MM.1S (cell line): ENCODE data around the gene DDN.

Source experiments
- DNase-seq: peaks from one replicate; pipeline ENCODE4 v3.0.0-alpha.2; 2015
- H2AFZ ChIP-seq: fragments of 300-600 bp; sonication (generic); 2 replicates; pipeline ENCODE4 v1.6.0; 2016; ENCODE audit warnings: antibody characterized with exemption, low read length
- H3F3A ChIP-seq: fragments of 300-600 bp; sonication (generic); 2 replicates; pipeline ENCODE4 v1.6.1; 2016; ENCODE audit warnings: mild to moderate bottlenecking, antibody characterized with exemption, low read length, moderate library complexity, mixed read lengths; ENCODE audit not compliant: insufficient read depth
- H3K27ac ChIP-seq: fragments of 300-600 bp; sonication (generic); 2 replicates; pipeline ENCODE4 v1.5.1; 2016; ENCODE audit warnings: mild to moderate bottlenecking, low read length
- H3K27me3 ChIP-seq: fragments of 300-600 bp; sonication (generic); replicated peaks from 2 replicates; pipeline ENCODE4 v1.6.0; 2016; ENCODE audit warnings: low read length; ENCODE audit not compliant: insufficient read depth
- H3K36me3 ChIP-seq: fragments of 300-600 bp; sonication (generic); replicated peaks from 2 replicates; pipeline ENCODE4 v1.6.1; 2016; ENCODE audit warnings: mild to moderate bottlenecking, low read length, mixed read lengths; ENCODE audit not compliant: insufficient read depth
- H3K4me1 ChIP-seq: fragments of 300-600 bp; sonication (generic); 2 replicates; pipeline ENCODE4 v1.6.1; 2016; ENCODE audit warnings: low read length, mixed read lengths
- H3K4me2 ChIP-seq: fragments of 300-600 bp; sonication (generic); 2 replicates; pipeline ENCODE4 v1.6.0; 2016; ENCODE audit warnings: low read depth, low read length
- H3K4me3 ChIP-seq: fragments of 300-600 bp; sonication (generic); 2 replicates; pipeline ENCODE4 v1.5.1; 2016; ENCODE audit warnings: low read length, mixed read lengths
- H3K79me2 ChIP-seq: fragments of 300-600 bp; sonication (generic); 2 replicates; pipeline ENCODE4 v1.6.1; 2016; ENCODE audit warnings: mixed run types, low read length, mixed read lengths
- H3K9ac ChIP-seq: fragments of 300-600 bp; sonication (generic); 2 replicates; pipeline ENCODE4 v1.6.1; 2016; ENCODE audit warnings: low read length, mixed read lengths
- H3K9me2 ChIP-seq: fragments of 300-600 bp; sonication (generic); replicated peaks from 2 replicates; pipeline ENCODE4 v1.6.1; 2016; ENCODE audit warnings: mild to moderate bottlenecking, low read length, mixed read lengths; ENCODE audit not compliant: insufficient read depth
- H3K9me3 ChIP-seq: fragments of 300-600 bp; sonication (generic); replicated peaks from 2 replicates; pipeline ENCODE4 v1.6.1; 2016; ENCODE audit warnings: mild to moderate bottlenecking, low read length, mixed read lengths; ENCODE audit not compliant: insufficient read depth
- H4K20me1 ChIP-seq: fragments of 300-600 bp; sonication (generic); 2 replicates; pipeline ENCODE4 v1.6.1; 2016; ENCODE audit warnings: mild to moderate bottlenecking, low read length, moderate library complexity, mixed read lengths; ENCODE audit not compliant: insufficient read depth
- EZH2 ChIP-seq: fragments of 300-600 bp; sonication (generic); optimal IDR thresholded peaks from 2 replicates; pipeline ENCODE3; 2017; ENCODE audit warnings: low read depth, mild to moderate bottlenecking, antibody characterized with exemption, low read length, mixed read lengths
- EZH2phosphoT487 ChIP-seq: fragments of 300-600 bp; sonication (generic); IDR thresholded peaks from 2 replicates; pipeline ENCODE4 v1.6.1; 2018; ENCODE audit warnings: antibody characterized with exemption, low read length
- TF ChIP-seq, protein P1 (sequence below): fragments of 300-600 bp; sonication (generic); IDR thresholded peaks from 2 replicates; pipeline ENCODE4 v1.5.1; 2016; ENCODE audit warnings: antibody characterized with exemption, low read length, mixed read lengths

DDN gene

DNA sequence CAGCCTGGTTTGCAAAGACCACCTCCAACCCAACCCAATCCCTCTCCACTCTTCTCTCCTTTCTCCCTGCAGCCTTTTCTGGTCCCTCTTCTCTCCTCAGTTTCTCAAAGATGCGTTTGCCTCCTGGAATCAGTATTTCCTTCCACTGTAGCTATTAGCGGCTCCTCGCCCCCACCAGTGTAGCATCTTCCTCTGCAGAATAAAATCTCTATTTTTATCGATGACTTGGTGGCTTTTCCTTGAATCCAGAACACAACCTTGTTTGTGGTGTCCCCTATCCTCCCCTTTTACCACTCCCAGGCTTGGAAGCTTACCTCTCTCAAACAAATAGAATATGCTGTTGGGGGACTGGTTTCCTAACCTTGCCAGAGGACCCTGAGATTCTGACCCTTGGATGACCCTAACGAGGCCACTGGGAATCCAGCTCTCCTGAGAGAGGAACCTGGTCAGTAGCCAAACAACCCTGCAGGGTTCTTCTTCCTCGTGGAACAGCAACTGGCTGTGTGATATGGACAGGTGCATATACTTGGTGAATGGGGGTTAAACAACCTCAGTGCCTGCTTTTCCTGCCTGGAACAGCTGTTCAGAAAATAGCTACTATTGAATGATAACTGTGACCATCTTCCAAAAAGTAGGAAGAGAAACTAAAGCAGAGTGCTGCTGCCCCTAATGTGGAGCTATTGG, 16.6 kb downstream of the DDN start:
- Histone ChIP-seq H3K36me3 (no peaks in the 10 kb centered on the region), H3K9ac (no peak overlapping the region), H3K27ac (no peak overlapping the region), H3F3A (no peaks in the 10 kb centered on the region), H3K79me2 (no peaks in the 10 kb centered on the region), H2AFZ (no peak overlapping the region), H3K4me2 (no peak overlapping the region), H3K4me3 (no peak overlapping the region), H3K4me1 (peaks cover 38% of the 10 kb centered on the region), H4K20me1 (no peaks in the 10 kb centered on the region), H3K9me2 (no peaks in the 10 kb centered on the region), H3K27me3 (peaks cover 90% of the 10 kb centered on the region), H3K9me3 (no peaks in the 10 kb centered on the region)
- DNase-seq = no peak
- TF ChIP-seq EZH2 (no peak), EZH2phosphoT487 (no peak)
- TF ChIP-seq, protein P1, sequence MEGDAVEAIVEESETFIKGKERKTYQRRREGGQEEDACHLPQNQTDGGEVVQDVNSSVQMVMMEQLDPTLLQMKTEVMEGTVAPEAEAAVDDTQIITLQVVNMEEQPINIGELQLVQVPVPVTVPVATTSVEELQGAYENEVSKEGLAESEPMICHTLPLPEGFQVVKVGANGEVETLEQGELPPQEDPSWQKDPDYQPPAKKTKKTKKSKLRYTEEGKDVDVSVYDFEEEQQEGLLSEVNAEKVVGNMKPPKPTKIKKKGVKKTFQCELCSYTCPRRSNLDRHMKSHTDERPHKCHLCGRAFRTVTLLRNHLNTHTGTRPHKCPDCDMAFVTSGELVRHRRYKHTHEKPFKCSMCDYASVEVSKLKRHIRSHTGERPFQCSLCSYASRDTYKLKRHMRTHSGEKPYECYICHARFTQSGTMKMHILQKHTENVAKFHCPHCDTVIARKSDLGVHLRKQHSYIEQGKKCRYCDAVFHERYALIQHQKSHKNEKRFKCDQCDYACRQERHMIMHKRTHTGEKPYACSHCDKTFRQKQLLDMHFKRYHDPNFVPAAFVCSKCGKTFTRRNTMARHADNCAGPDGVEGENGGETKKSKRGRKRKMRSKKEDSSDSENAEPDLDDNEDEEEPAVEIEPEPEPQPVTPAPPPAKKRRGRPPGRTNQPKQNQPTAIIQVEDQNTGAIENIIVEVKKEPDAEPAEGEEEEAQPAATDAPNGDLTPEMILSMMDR = no peak

DNA sequence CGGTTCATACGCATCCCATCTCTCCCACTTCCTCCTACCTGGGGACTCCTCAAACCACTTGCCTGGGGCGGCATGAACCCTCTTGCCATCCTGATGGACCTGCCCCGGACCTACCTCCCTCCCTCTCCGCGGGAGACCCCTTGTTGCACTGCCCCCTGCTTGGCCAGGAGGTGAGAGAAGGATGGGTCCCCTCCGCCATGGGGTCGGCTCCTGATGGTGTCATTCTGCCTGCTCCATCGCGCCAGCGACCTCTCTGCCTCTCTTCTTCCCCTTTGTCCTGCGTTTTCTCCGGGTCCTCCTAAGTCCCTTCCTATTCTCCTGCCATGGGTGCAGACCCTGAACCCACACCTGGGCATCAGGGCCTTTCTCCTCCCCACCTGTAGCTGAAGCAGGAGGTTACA, 17.4 kb downstream of the DDN start:
- peaks cover 94% of the 10 kb centered on the region for H3K27me3 ChIP-seq

DNA sequence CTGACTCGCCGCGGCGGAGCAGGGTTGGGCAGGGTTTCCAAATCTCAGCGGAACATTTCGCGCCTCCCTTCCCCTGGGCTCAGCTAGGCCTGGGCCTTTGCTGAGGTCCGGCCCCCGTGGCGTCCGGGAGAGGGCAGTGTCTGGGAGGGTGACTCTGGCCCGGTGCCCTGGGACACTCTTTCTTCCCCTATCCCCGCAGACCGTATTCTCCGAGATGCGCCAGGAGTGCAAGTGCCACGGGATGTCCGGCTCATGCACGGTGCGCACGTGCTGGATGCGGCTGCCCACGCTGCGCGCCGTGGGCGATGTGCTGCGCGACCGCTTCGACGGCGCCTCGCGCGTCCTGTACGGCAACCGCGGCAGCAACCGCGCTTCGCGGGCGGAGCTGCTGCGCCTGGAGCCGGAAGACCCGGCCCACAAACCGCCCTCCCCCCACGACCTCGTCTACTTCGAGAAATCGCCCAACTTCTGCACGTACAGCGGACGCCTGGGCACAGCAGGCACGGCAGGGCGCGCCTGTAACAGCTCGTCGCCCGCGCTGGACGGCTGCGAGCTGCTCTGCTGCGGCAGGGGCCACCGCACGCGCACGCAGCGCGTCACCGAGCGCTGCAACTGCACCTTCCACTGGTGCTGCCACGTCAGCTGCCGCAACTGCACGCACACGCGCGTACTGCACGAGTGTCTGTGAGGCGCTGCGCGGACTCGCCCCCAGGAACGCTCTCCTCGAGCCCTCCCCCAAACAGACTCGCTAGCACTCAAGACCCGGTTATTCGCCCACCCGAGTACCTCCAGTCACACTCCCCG, 18.0 kb downstream of the DDN start:
- Histone ChIP-seq H3K4me2 (peak overlapping the region; percentile 89), H3K4me3 (peak overlapping the region; percentile 52), H3K9me2 (no peaks in the 10 kb centered on the region), H4K20me1 (no peaks in the 10 kb centered on the region), H3K79me2 (no peaks in the 10 kb centered on the region), H3K36me3 (no peaks in the 10 kb centered on the region), H3K9ac (no peak overlapping the region), H3K9me3 (no peaks in the 10 kb centered on the region), H3K4me1 (peaks cover 41% of the 10 kb centered on the region), H3K27me3 (peaks cover 94% of the 10 kb centered on the region), H3K27ac (no peak overlapping the region), H3F3A (no peaks in the 10 kb centered on the region), H2AFZ (peak overlapping the region; percentile 44; the same call in 1 of the 2 replicates)
- no peak for DNase-seq
- TF ChIP-seq EZH2phosphoT487 = no peak; the same call in 1 of the 2 replicates
- TF ChIP-seq, protein P1 = peak; percentile 22; the same call in 1 of the 2 replicates
- TF ChIP-seq EZH2 = peak; percentile 57

More for the DNA sequence above, 17.4 kb downstream of the DDN start:
- no peaks in the 10 kb centered on the region for H3K36me3 ChIP-seq
- H3K4me1 ChIP-seq = peaks cover 41% of the 10 kb centered on the region
- no peak for DNase-seq
- no peaks in the 10 kb centered on the region for H4K20me1 ChIP-seq
- H3K4me2 ChIP-seq = no peak overlapping the region
- H3F3A ChIP-seq = no peaks in the 10 kb centered on the region
- TF ChIP-seq, protein P1 = no peak
- TF ChIP-seq EZH2 (peak; percentile 36), EZH2phosphoT487 (no peak)
- no peak overlapping the region for H3K4me3 ChIP-seq
- no peaks in the 10 kb centered on the region for H3K9me3 ChIP-seq
- no peak overlapping the region for H3K9ac ChIP-seq
- no peak overlapping the region for H3K27ac ChIP-seq
- H2AFZ ChIP-seq = no peak overlapping the region
- no peaks in the 10 kb centered on the region for H3K9me2 ChIP-seq
- no peaks in the 10 kb centered on the region for H3K79me2 ChIP-seq
